GM12878 (cell line): ENCODE measurements around the gene CR2. TPM values are rescaled to one million over a fixed set of nuclear protein-coding genes. Genes with fewer than 3 reads are reported as not detected.

Experiments
- ATAC-seq: fragments of 200-7000 bp; cut with Tn5 transposase; 3 replicates; pipeline ENCODE4 v1.9.1; 2020; ENCODE audit warnings: mild to moderate bottlenecking, moderate library complexity
- BruUV-seq: library from RNA; stranded (reverse); fragments of 400-500 nt; replicated peaks from 2 replicates; lab custom pipeline; 2021; lab: Mats Ljungman, UMichigan
- CTCF ChIA-PET: fragments of 300-600 bp; sonication (Branson Sonifier 250); formaldehyde crosslinking; extraction: SDS; loops from one replicate; lab custom pipeline; 2021; ENCODE audit warnings: inconsistent platforms; lab: Yijun Ruan, JAX
- POLR2A ChIA-PET: fragments of 350-600 bp; formaldehyde crosslinking; extraction: SDS; loops from one replicate; lab custom pipeline; 2021; ENCODE audit warnings: inconsistent platforms; lab: Charles Lee
- RAD21 ChIA-PET: fragments of 300-600 bp; sonication (Branson Sonifier 250); formaldehyde crosslinking; loops from one replicate; lab custom pipeline; 2023; ENCODE audit warnings: antibody characterized with exemption; ENCODE audit not compliant: unreplicated experiment; lab: Charles Lee
- SMC1A ChIA-PET: fragments of 300-600 bp; sonication (Branson Sonifier 250); formaldehyde crosslinking; loops from one replicate; lab custom pipeline; 2023; ENCODE audit not compliant: unreplicated experiment, uncharacterized antibody; lab: Charles Lee
- DNase-seq: peaks from one replicate; pipeline ENCODE4 v3.0.0-alpha.2; 2011; ENCODE audit warnings: low read depth, low spot score
- FAIRE-seq: peaks from 3 replicates; lab custom pipeline; 2011; peaks lifted over from hg19 to GRCh38; lab: Jason Lieb, UNC
- H2AFZ ChIP-seq: 2 replicates; pipeline ENCODE4 v1.6.0; 2011; ENCODE audit warnings: low read depth, low read length, control low read depth; ENCODE audit not compliant: control insufficient read depth
- H3K27ac ChIP-seq: 2 replicates; pipeline ENCODE4 v1.5.1; 2011; ENCODE audit warnings: control low read depth; ENCODE audit not compliant: control insufficient read depth, insufficient read depth
- H3K27me3 ChIP-seq, 2 experiments: replicated peaks in 1 of 2; 2 replicates each; pipeline versions ENCODE4 v1.6.0 to v1.6.1; 2011; ENCODE audit warnings: low read length in 1 of 2; ENCODE audit not compliant: control insufficient read depth in 2 of 2, insufficient read depth in 2 of 2
- H3K36me3 ChIP-seq, 2 experiments: 2 replicates each; pipeline ENCODE4 v1.5.1; 2011; ENCODE audit warnings: low read length in 1 of 2; ENCODE audit not compliant: control insufficient read depth in 2 of 2, insufficient read depth in 2 of 2
- H3K4me1 ChIP-seq: 2 replicates; pipeline ENCODE4 v1.6.1; 2011; ENCODE audit warnings: mild to moderate bottlenecking, low read length, moderate library complexity, mixed read lengths; ENCODE audit not compliant: control insufficient read depth, insufficient read depth
- H3K4me2 ChIP-seq: 2 replicates; pipeline ENCODE4 v1.6.0; 2011; ENCODE audit warnings: control low read depth; ENCODE audit not compliant: control insufficient read depth, insufficient read depth
- H3K4me3 ChIP-seq: fragments of 200-600 bp; sonication (generic); 2 replicates; pipeline ENCODE4 v1.5.1; 2016
- H3K79me2 ChIP-seq: 2 replicates; pipeline ENCODE4 v1.6.0; 2011; ENCODE audit warnings: low read length; ENCODE audit not compliant: control insufficient read depth, insufficient read depth
- H3K9ac ChIP-seq: 2 replicates; pipeline ENCODE4 v1.8.0; 2011; ENCODE audit warnings: low read length, control low read depth, mixed read lengths; ENCODE audit not compliant: control insufficient read depth, insufficient read depth
- H3K9me3 ChIP-seq: replicated peaks from 3 replicates; pipeline ENCODE4 v1.5.1; 2011; ENCODE audit warnings: mild to moderate bottlenecking, low read length; ENCODE audit not compliant: control insufficient read depth, insufficient read depth
- H4K20me1 ChIP-seq: 2 replicates; pipeline ENCODE4 v1.6.0; 2011; ENCODE audit not compliant: control insufficient read depth, insufficient read depth
- CEBPB ChIP-seq, 2 experiments: fragments of 150-350 bp in 1 of 2; IDR thresholded peaks; 2 replicates each; pipeline ENCODE4 v1.6.1; 2012 to 2014; ENCODE audit warnings: low read depth in 2 of 2, low read length in 2 of 2, borderline replicate concordance in 1 of 2, inconsistent platforms in 1 of 2
- CHD2 ChIP-seq: IDR thresholded peaks from 2 replicates; pipeline ENCODE4 v1.6.1; 2011; ENCODE audit warnings: low read depth, low read length, improper control_type of control experiment, borderline replicate concordance
- E2F8 ChIP-seq: fragments of 450-650 bp; IDR thresholded peaks from 2 replicates; pipeline ENCODE4 v1.6.1; 2018; ENCODE audit warnings: mild to moderate bottlenecking, low read depth, moderate library complexity; ENCODE audit not compliant: partially characterized antibody
- IRF4 ChIP-seq: IDR thresholded peaks from 2 replicates; pipeline ENCODE4 v1.6.1; 2011; ENCODE audit warnings: low read depth, low read length
- JUNB ChIP-seq: IDR thresholded peaks from 2 replicates; pipeline ENCODE4 v1.6.1; 2016; ENCODE audit warnings: antibody characterized with exemption, mild to moderate bottlenecking
- NFIC ChIP-seq: IDR thresholded peaks from 2 replicates; pipeline ENCODE4 v1.6.1; 2012; ENCODE audit warnings: low read depth, mild to moderate bottlenecking, inconsistent platforms, low read length, moderate library complexity
- RELB ChIP-seq: fragments of 450-650 bp; IDR thresholded peaks from 2 replicates; pipeline ENCODE4 v1.6.1; 2017; ENCODE audit warnings: low read depth, mild to moderate bottlenecking, moderate library complexity
- SIN3A ChIP-seq: IDR thresholded peaks from 2 replicates; pipeline ENCODE4 v1.6.1; 2012; ENCODE audit warnings: low read depth, low read length, improper control_type of control experiment
- SKIL ChIP-seq: fragments of 450-650 bp; IDR thresholded peaks from 2 replicates; pipeline ENCODE4 v1.6.1; 2017; ENCODE audit warnings: mild to moderate bottlenecking, low read depth, inconsistent platforms; ENCODE audit not compliant: poor library complexity, severe bottlenecking
- TCF7 ChIP-seq: IDR thresholded peaks from 2 replicates; pipeline ENCODE4 v1.6.1; 2014; ENCODE audit warnings: antibody characterized with exemption, borderline replicate concordance
- WGBS: methylation state at CpG from one replicate; pipeline ENCODE4 v1.1.6; 2016; ENCODE audit warnings: low lambda C conversion rate; ENCODE audit not compliant: insufficient replicate concordance, insufficient coverage; ENCODE audit errors: missing lambda C conversion rate; 5-methylcytosine and 5-hydroxymethylcytosine counted together
- in situ Hi-C: fragments of 300-500 bp; cut with MboI; formaldehyde crosslinking; loops from 9 replicates; pipeline ENCODE4 v1.14.3; 2018; ENCODE audit warnings: mixed read lengths
- intact Hi-C: fragments of 100-400 bp; cut with micrococcal nuclease; formaldehyde crosslinking; loops from one replicate; pipeline ENCODE4 v1.14.2; 2022; ENCODE audit not compliant: unreplicated experiment
- polyA plus RNA-seq, 11 experiments: library from polyadenylated mRNA; depleted of rRNA in 4 of 11; unstranded in 6 of 11; stranded (reverse) in 5 of 11; fragments of >200 nt; fragmentation: Nextera tagmentation in 4 of 11; fragmentation: Illumina TruSeq in 1 of 11; extraction: Ambion mirVana in 4 of 11; extraction: Trizol in 1 of 11; gene quantifications; 1 replicate in 1 of 11; 2 replicates in 10 of 11; pipeline versions ENCODE4 v1.2.1 to v1.2.3, GENCODE V29; 2011 to 2016; ENCODE audit warnings: inconsistent platforms in 2 of 11, missing spikeins in 2 of 11, low read depth in 1 of 11
- total RNA-seq, 4 experiments: library from RNA; depleted of rRNA in 3 of 4; stranded (reverse); fragments of >200 nt in 3 of 4; fragmentation: Illumina TruSeq in 1 of 4; extraction: Trizol in 1 of 4; gene quantifications; 2 replicates each; pipeline versions ENCODE4 v1.2.1 to v1.2.3, GENCODE V29; 2013 to 2021

Gene CR2
- total and polyA plus RNA-seq, 10 of the 15 experiments (the other 5 are each of a cell fraction or from before 2014, with no cell fraction given): 2.2 to 72.8 (median 50.6) TPM

GRCh38 chr1:207499573-207499972 is 45.4 kb downstream of the CR2 start (continued):
- TF ChIP-seq RELB (no peak), SKIL (peak; percentile 34), CEBPB (IDR thresholded peaks at IDR 0.05; ENCODE audit: borderline replicate concordance in 1 of 2, low read depth in 2 of 2, low read length in 2 of 2) (no peak), CHD2 (no peak), SIN3A (no peak)
- TF ChIP-seq, all 136 proteins: peak for 7

GRCh38 chr1:207500306-207500705 is 46.2 kb downstream of the CR2 start:
- in situ Hi-C loops: no loop called here
- peak; percentile 9; the same call in 2 of the 3 replicates for ATAC-seq
- Histone ChIP-seq H3K4me2 (no peak overlapping the region), H3K4me3 (no peak overlapping the region), H3K27me3 (no peaks in the 10 kb centered on the region; a peak in 1 of 4 replicates), H3K9ac (no peak overlapping the region), H3K27ac (no peak overlapping the region), H3K4me1 (peaks cover 6% of the 10 kb centered on the region), H2AFZ (no peak overlapping the region), H3K79me2 (peaks cover 6% of the 10 kb centered on the region), H3K36me3 (no peaks in the 10 kb centered on the region), H4K20me1 (no peaks in the 10 kb centered on the region), H3K9me3 (no peaks in the 10 kb centered on the region)
- no peak for FAIRE-seq
- no TSS peak for BruUV-seq
- ChIA-PET RAD21 (interaction anchor here (0.9 to 3.1 kb wide), 12 partner anchors 12 to 565 kb away, joined by 3 to 29 read pairs (median 4); partner anchors contain the start of gene CR2), SMC1A (interaction anchor here (0.6 to 5.0 kb wide), 21 partner anchors 19 to 1759 kb away, joined by 3 to 53 read pairs (median 3); partner anchors contain the start of gene CR2), POLR2A (no interaction called here), CTCF (interaction anchor here (0.5 to 3.2 kb wide), 37 partner anchors 10 to 766 kb away, joined by 3 to 46 read pairs (median 4); partner anchors contain the start of genes CD55 and CR2)
- WGBS: 30% methylated on average over 3 of the region's 3 CpGs
- DNase-seq: no peak
- TF ChIP-seq NFIC: peak; percentile 38; the same call in 1 of the 2 replicates
- TF ChIP-seq IRF4: 0 out of 2 replicates have a peak, but pooled peaks have one; percentile 9
- peak; percentile 75 for TF ChIP-seq JUNB
- peak; percentile 59; the same call in 1 of the 2 replicates for TF ChIP-seq TCF7
- TF ChIP-seq E2F8: no peak
- intact Hi-C loops: no loop called here
